ENCODE data around the gene RAI1.

Gene RAI1

GRCh38 chr17:17701658-17702057, 20.4 kb downstream of the RAI1 start:
- DNase-seq, result no peak

GRCh38 chr17:17702449-17703139, 21.3 kb downstream of the RAI1 start:
- no peak for DNase-seq

- DNase-seq, result no peak
These were observed 22.1 kb downstream of the RAI1 start for GRCh38 chr17:17703140-17703919.

GRCh38 chr17:17704931-17705330, 23.7 kb downstream of the RAI1 start:
- DNase-seq, result no peak

GRCh38 chr17:17706140-17707060, 25.1 kb downstream of the RAI1 start:
- DNase-seq, result no peak

- DNase-seq, result no peak
These were observed 27.0 kb downstream of the RAI1 start for GRCh38 chr17:17708295-17708694.

GRCh38 chr17:17708816-17709215, 27.6 kb downstream of the RAI1 start:
- DNase-seq, result no peak

GRCh38 chr17:17709815-17710321, 28.6 kb downstream of the RAI1 start:
- no peak for DNase-seq

- no peak for DNase-seq
These were observed 29.1 kb downstream of the RAI1 start for GRCh38 chr17:17710355-17710727.

- DNase-seq, result no peak
These were observed 29.7 kb downstream of the RAI1 start for GRCh38 chr17:17710728-17711541.

GRCh38 chr17:17711641-17712162, 30.4 kb downstream of the RAI1 start:
- DNase-seq, result no peak

GRCh38 chr17:17712268-17712924, 31.1 kb downstream of the RAI1 start:
- DNase-seq, result peak; percentile 46

- DNase-seq, result no peak
These were observed 32.6 kb downstream of the RAI1 start for GRCh38 chr17:17713839-17714238.

- DNase-seq, result no peak
These were observed 33.1 kb downstream of the RAI1 start for GRCh38 chr17:17714261-17714866.

- DNase-seq, result no peak
These were observed 33.6 kb downstream of the RAI1 start for GRCh38 chr17:17714879-17715278.

- no peak for DNase-seq
These were observed 35.7 kb downstream of the RAI1 start for GRCh38 chr17:17716837-17717523.

- no peak for DNase-seq
These were observed 37.0 kb downstream of the RAI1 start for GRCh38 chr17:17718251-17718650.

- DNase-seq, result no peak
These were observed 38.1 kb downstream of the RAI1 start for GRCh38 chr17:17719199-17719940.

GRCh38 chr17:17719966-17720543, 38.8 kb downstream of the RAI1 start:
- no peak for DNase-seq
